ENCODE results near the gene ITGA6. TPM values are rescaled to one million over a fixed set of nuclear protein-coding genes. Genes with fewer than 3 reads are reported as not detected.

Gene ITGA6
- total RNA-seq, 6 donors from 2014 or later: 38.1 to 99.7 (median 57.9) TPM

- DNase-seq: no peak
- Histone ChIP-seq H3K27me3 (no peaks in the 10 kb centered on the region), H3K36me3 (peaks cover 7 to 82% (median 28%) of the 10 kb centered on the region in 4 donors), H3K4me3 (no peak overlapping the region), H3K4me1 (no peaks in the 10 kb centered on the region), H3K9me3 (no peaks in the 10 kb centered on the region), H3K27ac (no peak overlapping the region)
- 98 to 100% methylated on average over 3 of the region's 3 CpGs for WGBS, 2 donors
- TF ChIP-seq CTCF (IDR thresholded peaks at IDR 0.05): no peak
- no peak for TF ChIP-seq EP300 (IDR thresholded peaks at IDR 0.05)
- TF ChIP-seq POLR2A (IDR thresholded peaks at IDR 0.05): no peak
- no peak for TF ChIP-seq POLR2AphosphoS5 (IDR thresholded peaks at IDR 0.05)
- ATAC-seq (ENCODE audit: low FRiP score in 2 of 2): no peak
Measured at GRCh38 chr2:172488556-172488955, 61.2 kb downstream of the ITGA6 start.

DNA sequence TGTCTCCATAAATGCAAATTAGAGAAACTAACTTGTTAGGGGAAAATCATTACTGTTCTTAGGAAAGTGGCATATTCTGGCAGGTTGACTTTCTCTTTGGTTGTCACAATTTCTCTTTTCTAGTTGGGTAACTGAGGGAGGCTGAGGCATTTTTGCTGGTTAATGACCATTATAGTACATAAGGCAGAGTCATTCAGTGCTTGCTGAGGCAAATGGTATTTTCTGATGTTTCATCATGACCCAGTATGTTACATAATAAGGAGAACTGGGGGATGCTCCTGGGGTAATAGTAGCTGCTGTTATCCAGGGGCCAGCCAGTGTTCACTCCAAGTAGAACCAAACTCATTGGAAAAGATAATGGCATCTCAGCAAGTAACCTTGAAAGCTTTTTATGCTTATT lies 62.3 kb downstream of the ITGA6 start:
- no peaks in the 10 kb centered on the region for H3K4me1 ChIP-seq
- peaks cover 7 to 87% (median 25%) of the 10 kb centered on the region in 4 donors for H3K36me3 ChIP-seq
- no peak for TF ChIP-seq CTCF (IDR thresholded peaks at IDR 0.05)
- TF ChIP-seq EP300 (IDR thresholded peaks at IDR 0.05): no peak
- no peak for TF ChIP-seq POLR2A (IDR thresholded peaks at IDR 0.05)
- no peak for TF ChIP-seq POLR2AphosphoS5 (IDR thresholded peaks at IDR 0.05)
- no peaks in the 10 kb centered on the region for H3K27me3 ChIP-seq
- H3K27ac ChIP-seq: no peak overlapping the region
- ATAC-seq (ENCODE audit: low FRiP score in 2 of 2) (no peak), DNase-seq (no peak)
- no peaks in the 10 kb centered on the region for H3K9me3 ChIP-seq
- no peak overlapping the region for H3K4me3 ChIP-seq

DNA sequence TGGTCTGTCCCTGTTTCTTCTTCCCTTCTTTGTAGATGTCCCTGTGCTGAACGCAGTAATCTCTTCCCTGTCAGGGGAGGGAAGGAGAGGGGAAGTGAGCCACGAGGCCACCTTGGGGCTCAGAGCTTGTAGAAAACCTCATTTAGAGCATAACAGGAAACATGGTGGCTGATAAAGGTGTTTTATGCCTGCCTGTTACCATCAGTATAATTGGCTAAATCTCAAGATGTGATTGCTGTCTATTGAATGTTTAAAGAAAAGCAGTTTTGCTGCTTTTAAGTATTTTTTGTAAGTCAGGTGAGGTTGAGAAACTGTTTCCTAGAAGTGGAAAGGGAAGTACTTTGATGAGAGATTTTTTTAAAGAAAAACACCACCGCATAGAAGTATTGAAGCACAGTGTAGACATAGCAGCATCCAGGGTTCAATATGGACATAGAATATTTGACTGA lies 68.8 kb downstream of the ITGA6 start:
- Histone ChIP-seq H3K36me3 (peaks cover 4 to 56% (median 9%) of the 10 kb centered on the region in 4 donors), H3K4me1 (no peaks in the 10 kb centered on the region), H3K9me3 (no peaks in the 10 kb centered on the region), H3K27me3 (no peaks in the 10 kb centered on the region), H3K27ac (no peak overlapping the region), H3K4me3 (no peak overlapping the region)
- DNase-seq: no peak
- WGBS, 2 donors: 45 to 47% methylated on average over 3 of the region's 3 CpGs
- TF ChIP-seq POLR2AphosphoS5 (IDR thresholded peaks at IDR 0.05): no peak
- TF ChIP-seq CTCF (IDR thresholded peaks at IDR 0.05): no peak
- TF ChIP-seq EP300 (IDR thresholded peaks at IDR 0.05): no peak
- ATAC-seq (ENCODE audit: low FRiP score in 2 of 2): no peak

DNA sequence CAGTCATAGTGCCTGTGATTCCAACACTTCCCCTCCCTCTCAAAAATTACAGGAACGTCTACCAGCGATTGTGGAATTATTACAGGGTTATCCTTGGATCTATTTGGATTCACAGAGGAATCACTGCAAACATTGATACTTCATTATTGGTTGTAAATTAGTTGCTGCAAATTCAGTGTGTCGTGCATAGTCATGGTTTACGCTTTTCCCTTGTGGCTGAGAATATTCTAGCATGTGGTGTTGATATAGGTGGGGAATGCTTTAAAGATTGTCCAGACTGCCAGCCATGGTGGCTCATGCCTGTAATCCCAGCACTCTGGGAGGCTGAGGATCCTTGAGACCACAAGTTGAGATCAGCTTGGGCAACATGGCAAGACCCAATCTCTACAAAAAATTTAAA lies 79.8 kb downstream of the ITGA6 start:
- ATAC-seq (ENCODE audit: low FRiP score in 2 of 2): no peak
- 80 to 95% methylated on average over 4 of the region's 4 CpGs for WGBS, 2 donors

More for the DNA sequence above, 79.8 kb downstream of the ITGA6 start:
- no peak for DNase-seq
- Histone ChIP-seq H3K4me1 (no peaks in the 10 kb centered on the region), H3K4me3 (no peak overlapping the region), H3K9me3 (peaks cover 0 to 11% (median 8%) of the 10 kb centered on the region in 4 donors), H3K27ac (no peak overlapping the region), H3K27me3 (no peaks in the 10 kb centered on the region), H3K36me3 (peaks cover 0 to 37% (median 4%) of the 10 kb centered on the region in 4 donors)
- TF ChIP-seq POLR2AphosphoS5 (IDR thresholded peaks at IDR 0.05) (no peak), CTCF (IDR thresholded peaks at IDR 0.05) (no peak), POLR2A (IDR thresholded peaks at IDR 0.05) (no peak), EP300 (IDR thresholded peaks at IDR 0.05) (no peak)

Measured in upper lobe of left lung (tissue), 6 donors.